ENCODE results near the gene ULK1.
A peak's percentile ranks its signal among the peaks of the same experiment; 100 is the strongest.

Gene ULK1

GRCh38 chr12:131912518-131913274, 18.3 kb downstream of the ULK1 start:
- ChIA-PET CTCF (interaction anchor here (0.6 to 0.9 kb wide), 5 partner anchors 23 to 847 kb away, joined by 3 to 5 read pairs (median 3); no protein-coding TSS in a partner anchor), POLR2A (interaction anchor here (0.6 to 1.8 kb wide), 5 partner anchors 10 to 42 kb away, joined by 3 to 8 read pairs (median 4); partner anchors contain the start of gene PUS1)
- Histone ChIP-seq H3K9me3 (ENCODE audit: control insufficient read depth, insufficient read depth, low read depth, low read length) (no peaks in the 10 kb centered on the region), H3K4me1 (ENCODE audit: control insufficient read depth, insufficient read depth, low read length) (peaks cover 5% of the 10 kb centered on the region), H3K36me3 (ENCODE audit: control insufficient read depth in 2 of 2, insufficient read depth in 1 of 2, low read length in 2 of 2) (peaks cover 0 to 87% of the 10 kb centered on the region in 2 experiments; a peak in 1 of 3 replicates), H3K27ac (ENCODE audit: extremely low read depth, low read depth, low read length) (0 out of 2 replicates have a peak overlapping the region, but pooled peaks have one; percentile 31), H3K4me3 (ENCODE audit: low read depth, low read length) (no peak overlapping the region)
- TF ChIP-seq ZNF658 (tag by site-specific recombination; IDR thresholded peaks at IDR 0.05), result no peak
- no peak for TF ChIP-seq ZSCAN30 (tag by site-specific recombination; IDR thresholded peaks at IDR 0.05)
- no peak for TF ChIP-seq HOXC10 (CRISPR knock-in tag; IDR thresholded peaks at IDR 0.05)
- no peak for TF ChIP-seq ZNF449 (tag by site-specific recombination; IDR thresholded peaks at IDR 0.05)
- TF ChIP-seq PRDM1 (tag by site-specific recombination; IDR thresholded peaks at IDR 0.05), result no peak
- no peak for TF ChIP-seq ZNF169 (tag by site-specific recombination; IDR thresholded peaks at IDR 0.05)
- TF ChIP-seq ZBTB17 (tag by site-specific recombination; IDR thresholded peaks at IDR 0.05), result peak; percentile 47; the same call in 1 of the 2 replicates
- no peak for TF ChIP-seq ZNF433 (tag by site-specific recombination; IDR thresholded peaks at IDR 0.05; ENCODE audit: low read depth)
- TF ChIP-seq ZNF335 (tag by site-specific recombination; conservative IDR thresholded peaks at IDR 0.05), result no peak
- no peak for TF ChIP-seq HIC1 (tag by site-specific recombination; IDR thresholded peaks at IDR 0.05)
- peak; percentile 89 for TF ChIP-seq PATZ1 (tag by site-specific recombination; IDR thresholded peaks at IDR 0.05)
- TF ChIP-seq ZNF26 (tag by site-specific recombination; IDR thresholded peaks at IDR 0.05), result no peak
- no peak for TF ChIP-seq ZNF114 (tag by site-specific recombination; IDR thresholded peaks at IDR 0.05)
- no peak for TF ChIP-seq RBAK (tag by site-specific recombination; IDR thresholded peaks at IDR 0.05)
- no peak for TF ChIP-seq ZNF112 (tag by site-specific recombination; IDR thresholded peaks at IDR 0.05)
- no peak for TF ChIP-seq ZNF530 (tag by site-specific recombination; IDR thresholded peaks at IDR 0.05; ENCODE audit: low read depth)
- TF ChIP-seq TRIM28 (IDR thresholded peaks at IDR 0.05; ENCODE audit: borderline replicate concordance, low read length), result no peak
- TF ChIP-seq ZFHX2 (tag by site-specific recombination; conservative IDR thresholded peaks at IDR 0.05), result peak; percentile 89
- TF ChIP-seq ZNF488 (tag by site-specific recombination; IDR thresholded peaks at IDR 0.05), result no peak
- no peak for TF ChIP-seq ZNF138 (tag by site-specific recombination; IDR thresholded peaks at IDR 0.05; ENCODE audit: borderline replicate concordance)
- TF ChIP-seq ZNF830 (tag by site-specific recombination; IDR thresholded peaks at IDR 0.05; ENCODE audit: low read depth), result no peak
- TF ChIP-seq ZNF670 (tag by site-specific recombination; IDR thresholded peaks at IDR 0.05; ENCODE audit: low read depth), result no peak
- TF ChIP-seq ZBTB20 (tag by site-specific recombination; IDR thresholded peaks at IDR 0.05), result peak; percentile 70
- no peak for TF ChIP-seq ATF2 (tag by site-specific recombination; IDR thresholded peaks at IDR 0.05; ENCODE audit: low read depth)
- TF ChIP-seq ZNF548 (tag by site-specific recombination; IDR thresholded peaks at IDR 0.05), result no peak
- no peak for TF ChIP-seq ZBTB49 (tag by site-specific recombination; IDR thresholded peaks at IDR 0.05; ENCODE audit: low read depth)
